H1 (cell line): Measurements from ENCODE around the gene PLEK. TPM values are rescaled to one million over a fixed set of nuclear protein-coding genes. Genes with fewer than 3 reads are reported as not detected.

Experiments
- CTCF ChIA-PET: fragments of 300-600 bp; sonication (Branson Sonifier 250); formaldehyde crosslinking; loops from one replicate; lab custom pipeline; 2021; ENCODE audit not compliant: partially characterized antibody; lab: Charles Lee
- POLR2A ChIA-PET: fragments of 300-600 bp; sonication (Branson Sonifier 250); formaldehyde crosslinking; loops from one replicate; lab custom pipeline; 2021; ENCODE audit warnings: inconsistent platforms; ENCODE audit not compliant: partially characterized antibody; lab: Charles Lee
- DNase-seq, 2 experiments: peaks; one replicate each; pipeline versions ENCODE4 v3.0.0 to v3.0.0-alpha.2; 2010 to 2022; ENCODE audit warnings: low spot score in 2 of 2, low read depth in 1 of 2, mixed read lengths in 1 of 2
- FAIRE-seq: peaks from 2 replicates; lab custom pipeline; 2011; peaks lifted over from hg19 to GRCh38; lab: Jason Lieb, UNC
- H2AFZ ChIP-seq: 2 replicates; pipeline ENCODE4 v1.8.1; 2012; ENCODE audit warnings: low read length, inconsistent platforms
- H2AK5ac ChIP-seq: 2 replicates; pipeline ENCODE4 v1.6.1; 2013; ENCODE audit warnings: low read depth, low read length
- H2BK120ac ChIP-seq: replicated peaks from 2 replicates; pipeline ENCODE3; 2013; ENCODE audit warnings: low read depth, low read length, inconsistent platforms
- H2BK12ac ChIP-seq: 2 replicates; pipeline ENCODE4 v1.6.1; 2013; ENCODE audit warnings: low read depth, low read length
- H2BK15ac ChIP-seq: 2 replicates; pipeline ENCODE4 v1.6.1; 2013; ENCODE audit warnings: low read length
- H2BK20ac ChIP-seq: 2 replicates; pipeline ENCODE4 v1.6.1; 2013; ENCODE audit warnings: low read length
- H2BK5ac ChIP-seq: 2 replicates; pipeline ENCODE4 v1.6.1; 2013; ENCODE audit warnings: low read depth, low read length
- H3K14ac ChIP-seq: 2 replicates; pipeline ENCODE4 v1.6.1; 2013; ENCODE audit warnings: inconsistent platforms; ENCODE audit not compliant: insufficient read length
- H3K18ac ChIP-seq: 2 replicates; pipeline ENCODE4 v1.6.1; 2013; ENCODE audit warnings: low read length; ENCODE audit errors: extremely low read depth
- H3K23ac ChIP-seq: 2 replicates; pipeline ENCODE4 v1.6.1; 2013; ENCODE audit warnings: inconsistent platforms; ENCODE audit not compliant: insufficient read length
- H3K23me2 ChIP-seq: 2 replicates; pipeline ENCODE4 v1.6.1; 2013; ENCODE audit warnings: low read depth, low read length
- H3K27ac ChIP-seq: 2 replicates; pipeline ENCODE4 v1.6.1; 2011; ENCODE audit warnings: low read depth, low read length, inconsistent platforms
- H3K27me3 ChIP-seq, 4 experiments: replicated peaks in 1 of 4; 1 replicate in 1 of 4; 2 replicates in 3 of 4; pipeline versions ENCODE4 v1.6.1 to v1.8.1; 2011 to 2013; ENCODE audit warnings: low read length in 3 of 4, mild to moderate bottlenecking in 3 of 4, inconsistent platforms in 2 of 4, mixed read lengths in 2 of 4, moderate library complexity in 1 of 4; ENCODE audit not compliant: control insufficient read depth in 3 of 4, insufficient read depth in 3 of 4; ENCODE audit errors: extremely low read depth in 1 of 4
- H3K36me3 ChIP-seq, 4 experiments: 2 replicates each; pipeline versions ENCODE4 v1.6.1 to v1.8.1; 2011 to 2013; ENCODE audit warnings: mild to moderate bottlenecking in 4 of 4, low read length in 3 of 4, moderate library complexity in 2 of 4, control low read depth in 1 of 4, inconsistent platforms in 1 of 4; ENCODE audit not compliant: insufficient read depth in 4 of 4, control insufficient read depth in 2 of 4
- H3K4ac ChIP-seq: replicated peaks from 2 replicates; pipeline ENCODE3; 2013; ENCODE audit warnings: low read length, low read depth, mixed read lengths, inconsistent platforms; ENCODE audit not compliant: insufficient read length
- H3K4me1 ChIP-seq, 4 experiments: replicated peaks in 1 of 4; 1 replicate in 1 of 4; 2 replicates in 3 of 4; pipeline versions ENCODE4 v1.6.1 to v1.8.1; 2011 to 2013; ENCODE audit warnings: low read length in 3 of 4, inconsistent platforms in 2 of 4, mixed read lengths in 1 of 4; ENCODE audit not compliant: insufficient read depth in 4 of 4, control insufficient read depth in 3 of 4
- H3K4me2 ChIP-seq, 2 experiments: 2 replicates each; pipeline versions ENCODE4 v1.6.1 to v1.8.1; 2011 to 2013; ENCODE audit warnings: low read depth in 2 of 2, low read length in 2 of 2, control low read depth in 1 of 2, inconsistent platforms in 1 of 2, mild to moderate bottlenecking in 1 of 2; ENCODE audit not compliant: insufficient read depth in 1 of 2
- H3K4me3 ChIP-seq, 4 experiments: fragments of 200-600, 300-600 bp in 1 of 4; sonication (generic), shearing (Covaris generic), sonication (Bioruptor Twin) in 1 of 4; 2 replicates each; pipeline versions ENCODE4 v1.5.1 to v1.8.1; 2011 to 2016; ENCODE audit warnings: low read length in 4 of 4, low read depth in 3 of 4, control low read depth in 2 of 4, inconsistent platforms in 2 of 4, mild to moderate bottlenecking in 2 of 4, mixed read lengths in 1 of 4, moderate library complexity in 1 of 4; ENCODE audit not compliant: insufficient read depth in 2 of 4; ENCODE audit errors: extremely low read depth in 1 of 4
- H3K56ac ChIP-seq: replicated peaks from 2 replicates; pipeline ENCODE3; 2013; ENCODE audit warnings: low read depth, mild to moderate bottlenecking, mixed read lengths, low read length, inconsistent platforms; ENCODE audit not compliant: insufficient read length
- H3K79me1 ChIP-seq: 2 replicates; pipeline ENCODE4 v1.6.1; 2013; ENCODE audit warnings: low read depth, low read length, control low read depth
- H3K79me2 ChIP-seq, 2 experiments: 2 replicates each; pipeline versions ENCODE4 v1.6.1 to v1.8.1; 2012 to 2013; ENCODE audit warnings: low read length in 2 of 2, mild to moderate bottlenecking in 2 of 2, inconsistent platforms in 1 of 2; ENCODE audit not compliant: insufficient read depth in 2 of 2, control insufficient read depth in 1 of 2
- H3K9ac ChIP-seq, 4 experiments: replicated peaks in 1 of 4; 1 replicate in 1 of 4; 2 replicates in 3 of 4; pipeline versions ENCODE4 v1.6.1 to v1.8.1; 2011 to 2013; ENCODE audit warnings: low read depth in 3 of 4, low read length in 3 of 4, control low read depth in 2 of 4, mild to moderate bottlenecking in 2 of 4, moderate library complexity in 2 of 4, inconsistent platforms in 1 of 4; ENCODE audit errors: extremely low read depth in 1 of 4
- H3K9me3 ChIP-seq, 2 experiments: 2 replicates each; pipeline versions ENCODE4 v1.6.1 to v1.8.1; 2012 to 2013; ENCODE audit warnings: mild to moderate bottlenecking in 2 of 2, moderate library complexity in 2 of 2, control low read depth in 1 of 2, inconsistent platforms in 1 of 2, low read depth in 1 of 2, low read length in 1 of 2, mixed read lengths in 1 of 2; ENCODE audit not compliant: insufficient read depth in 2 of 2
- H4K20me1 ChIP-seq, 2 experiments: replicated peaks in 1 of 2; 2 replicates each; pipeline versions ENCODE3 to v1.8.1; 2011 to 2013; ENCODE audit warnings: inconsistent platforms in 2 of 2, low read length in 2 of 2, mild to moderate bottlenecking in 1 of 2; ENCODE audit not compliant: insufficient read depth in 2 of 2, control insufficient read depth in 1 of 2
- H4K5ac ChIP-seq: 2 replicates; pipeline ENCODE4 v1.6.1; 2013; ENCODE audit warnings: low read length, low read depth, mixed read lengths, inconsistent platforms; ENCODE audit not compliant: insufficient read length
- H4K8ac ChIP-seq: 2 replicates; pipeline ENCODE4 v1.8.0; 2013; ENCODE audit warnings: mild to moderate bottlenecking, moderate library complexity, low read length, inconsistent platforms; ENCODE audit not compliant: insufficient read depth; ENCODE audit errors: extremely low read depth
- H4K91ac ChIP-seq: replicated peaks from 2 replicates; pipeline ENCODE3; 2013; ENCODE audit warnings: low read length, mixed read lengths, inconsistent platforms; ENCODE audit not compliant: insufficient read length
- CHD2 ChIP-seq: IDR thresholded peaks from 2 replicates; pipeline ENCODE4 v1.6.1; 2012; ENCODE audit warnings: low read length, improper control_type of control experiment
- MAFK ChIP-seq: IDR thresholded peaks from 2 replicates; pipeline ENCODE4 v1.6.1; 2012; ENCODE audit warnings: low read depth, mild to moderate bottlenecking, improper control_type of control experiment, low read length
- NRF1 ChIP-seq: IDR thresholded peaks from 2 replicates; pipeline ENCODE4 v1.6.1; 2011; ENCODE audit warnings: mild to moderate bottlenecking, low read depth, low read length, improper control_type of control experiment
- RFX5 ChIP-seq: IDR thresholded peaks from 2 replicates; pipeline ENCODE4 v1.6.1; 2011; ENCODE audit warnings: low read depth, low read length, improper control_type of control experiment, borderline replicate concordance
- RNF2 ChIP-seq: fragments of 200-900, 300-1000 bp; sonication (generic); IDR thresholded peaks from 2 replicates; pipeline ENCODE4 v1.7.1; 2016; ENCODE audit warnings: borderline replicate concordance, low read depth, mild to moderate bottlenecking, antibody characterized with exemption, low read length; ENCODE audit not compliant: poor library complexity, severe bottlenecking; ENCODE audit errors: missing control alignments
- TAF1 ChIP-seq: IDR thresholded peaks from 2 replicates; pipeline ENCODE4 v1.6.1; 2011; ENCODE audit warnings: mild to moderate bottlenecking, low read depth, low read length
- YY1 ChIP-seq: IDR thresholded peaks from 2 replicates; pipeline ENCODE4 v1.6.1; 2011; ENCODE audit warnings: low read depth, mild to moderate bottlenecking, low read length
- WGBS, 2 experiments: shearing (Covaris generic) in 1 of 2; methylation state at CpG; one replicate each; pipeline versions ENCODE4 v1.1.6 to v1.1.7; 2013 to 2015; ENCODE audit warnings: low lambda C conversion rate in 2 of 2, mixed read lengths in 2 of 2, inconsistent platforms in 1 of 2, low coverage in 1 of 2, missing lambda C conversion rate in 1 of 2; ENCODE audit not compliant: insufficient replicate concordance in 2 of 2, insufficient coverage in 1 of 2, insufficient read length in 1 of 2; ENCODE audit errors: extremely low coverage in 1 of 2, missing lambda C conversion rate in 1 of 2; 5-methylcytosine and 5-hydroxymethylcytosine counted together
- polyA plus RNA-seq, 7 experiments: library from polyadenylated mRNA; depleted of rRNA in 3 of 7; stranded (reverse) in 5 of 7; unstranded in 2 of 7; fragments of >200 nt in 5 of 7; fragments of 200-250 nt in 2 of 7; gene quantifications; 1 replicate in 5 of 7; 2 replicates in 1 of 7; 4 replicates in 1 of 7; pipeline versions ENCODE4 v1.2.1 to v1.2.3, GENCODE V29; 2011 to 2013; ENCODE audit warnings: missing spikeins in 2 of 7, mixed read lengths in 2 of 7
- total RNA-seq: library from RNA; stranded (reverse); fragmentation: NEBNext Ultra II Directional; extraction: Animal tissue kit (Norgen Biotek cat#: 25700); gene quantifications from 2 replicates; pipeline ENCODE4 v1.2.1, GENCODE V29; 2021

PLEK gene
- total and polyA plus RNA-seq, 2 of the 8 experiments (the other 6 are each of a cell fraction or from before 2014, with no cell fraction given): not detected

DNA sequence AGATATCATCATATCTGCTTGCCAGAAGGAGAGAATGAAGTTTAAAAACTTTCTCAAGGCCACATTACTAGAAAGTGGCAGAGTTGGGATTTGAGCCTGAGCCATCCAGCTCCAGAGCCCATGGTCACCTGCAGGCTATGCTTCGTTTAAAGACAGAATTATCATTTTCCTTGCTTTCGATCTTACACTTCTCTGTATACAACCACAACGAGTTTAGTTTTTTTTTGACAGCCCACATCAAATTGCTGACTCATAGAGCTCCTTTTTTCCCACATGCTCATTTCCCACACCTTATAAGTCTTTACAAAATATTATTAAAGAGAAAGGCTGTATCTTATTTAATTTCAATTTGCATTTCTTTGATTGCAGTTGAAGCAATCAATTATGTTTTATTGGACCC, 6.5 kb downstream of the PLEK start:
- H3K23ac ChIP-seq: no peak overlapping the region
- H2BK5ac ChIP-seq: no peak overlapping the region
- no peaks in the 10 kb centered on the region for H3K36me3 ChIP-seq
- no peak overlapping the region for H4K91ac ChIP-seq
- H3K27me3 ChIP-seq: no peaks in the 10 kb centered on the region
- no peak overlapping the region for H3K27ac ChIP-seq
- ChIA-PET POLR2A (interaction anchor here (1.1 kb wide), 1 partner anchor 9 kb away, joined by 4 read pairs; no protein-coding TSS in a partner anchor), CTCF (interaction anchor here (0.7 to 1.8 kb wide), 2 partner anchors 10 to 491 kb away, joined by 5 to 9 read pairs; no protein-coding TSS in a partner anchor)
- H2AK5ac ChIP-seq: no peak overlapping the region
- no peak for DNase-seq
- H2BK12ac ChIP-seq: no peak overlapping the region
- no peak overlapping the region for H3K18ac ChIP-seq
- no peak overlapping the region for H3K4me2 ChIP-seq
- no peaks in the 10 kb centered on the region for H3K4me1 ChIP-seq
- no peak overlapping the region for H2BK120ac ChIP-seq
- no peak overlapping the region for H2BK20ac ChIP-seq
- H3K23me2 ChIP-seq: no peaks in the 10 kb centered on the region
- H4K5ac ChIP-seq: no peak overlapping the region
- no peak overlapping the region for H2BK15ac ChIP-seq
- no peak overlapping the region for H4K8ac ChIP-seq
- H2AFZ ChIP-seq: no peak overlapping the region
- no peak for FAIRE-seq
- H4K20me1 ChIP-seq: no peaks in the 10 kb centered on the region
- no peaks in the 10 kb centered on the region for H3K9me3 ChIP-seq
- no peak overlapping the region for H3K56ac ChIP-seq
- no peak overlapping the region for H3K9ac ChIP-seq
- no peaks in the 10 kb centered on the region for H3K79me2 ChIP-seq
- no peak overlapping the region for H3K4me3 ChIP-seq
- no peaks in the 10 kb centered on the region for H3K79me1 ChIP-seq
- 84% methylated on average over 3 of the region's 3 CpGs; no CpG with 5 or more reads in 1 of the 2 experiments for WGBS, 2 experiments
- no peak overlapping the region for H3K4ac ChIP-seq
- H3K14ac ChIP-seq: no peak overlapping the region
- TF ChIP-seq NRF1: no peak
- no peak for TF ChIP-seq MAFK
- TF ChIP-seq RNF2: no peak
- TF ChIP-seq YY1: no peak
- no peak for TF ChIP-seq TAF1
- TF ChIP-seq RFX5: no peak
- TF ChIP-seq CHD2: no peak
- TF ChIP-seq, all 59 proteins: peak for 0
